ENCODE results near the gene NAV2.
"Not testable (repeated sequence)": the region's sequence is repeated elsewhere in the genome, so short reads cannot be mapped to it uniquely, and the experiment has no call there.

Gene NAV2

GRCh38 chr11:20080032-20080685 is 367.5 kb downstream of the NAV2 start:
- DNase-seq (ENCODE audit: low read depth), result no peak
- no peak for TF ChIP-seq CTCF (conservative IDR thresholded peaks at IDR 0.05; ENCODE audit: low read length)
- H3K4me3 ChIP-seq (ENCODE audit: low read length), result no peak overlapping the region

- no peak overlapping the region for H3K4me3 ChIP-seq (ENCODE audit: low read length)
- no peak for TF ChIP-seq CTCF (conservative IDR thresholded peaks at IDR 0.05; ENCODE audit: low read length)
- DNase-seq (ENCODE audit: low read depth), result no peak
Observed at GRCh38 chr11:20081336-20081735, 368.7 kb downstream of the NAV2 start.

GRCh38 chr11:20083877-20084276 is 371.2 kb downstream of the NAV2 start:
- H3K4me3 ChIP-seq (ENCODE audit: low read length); DNase-seq (ENCODE audit: low read depth): not testable (repeated sequence)

GRCh38 chr11:20084921-20085814 is 372.5 kb downstream of the NAV2 start:
- H3K4me3 ChIP-seq (ENCODE audit: low read length), result no peak overlapping the region
- no peak for TF ChIP-seq CTCF (conservative IDR thresholded peaks at IDR 0.05; ENCODE audit: low read length)
- no peak for DNase-seq (ENCODE audit: low read depth)

GRCh38 chr11:20085918-20086317 is 373.3 kb downstream of the NAV2 start:
- no peak overlapping the region for H3K4me3 ChIP-seq (ENCODE audit: low read length)
- no peak for TF ChIP-seq CTCF (conservative IDR thresholded peaks at IDR 0.05; ENCODE audit: low read length)
- no peak for DNase-seq (ENCODE audit: low read depth)

- no peak overlapping the region for H3K4me3 ChIP-seq (ENCODE audit: low read length)
- DNase-seq (ENCODE audit: low read depth), result peak; percentile 91
- no peak for TF ChIP-seq CTCF (conservative IDR thresholded peaks at IDR 0.05; ENCODE audit: low read length)
Observed at GRCh38 chr11:20087118-20087521, 374.5 kb downstream of the NAV2 start.

GRCh38 chr11:20088397-20089225 is 376.0 kb downstream of the NAV2 start:
- DNase-seq (ENCODE audit: low read depth), result peak; percentile 13
- TF ChIP-seq CTCF (conservative IDR thresholded peaks at IDR 0.05; ENCODE audit: low read length), result no peak
- no peak overlapping the region for H3K4me3 ChIP-seq (ENCODE audit: low read length)
